OCI-LY3 (cell line): ENCODE data around the gene JARID2.

Experiments
- H2AFZ ChIP-seq: fragments of 200-600, 300-600 bp; shearing (Covaris generic); 2 replicates; pipeline ENCODE4 v1.6.0; 2014; ENCODE audit warnings: antibody characterized with exemption, low read depth, low read length
- H3K27ac ChIP-seq: fragments of 200-600, 300-600 bp; sonication (generic); 2 replicates; pipeline ENCODE4 v1.5.1; 2014; ENCODE audit warnings: mild to moderate bottlenecking, low read length, moderate library complexity, mixed read lengths
- H3K27me3 ChIP-seq: fragments of 200-600, 300-600 bp; sonication (generic); 2 replicates; pipeline ENCODE4 v1.6.1; 2014; ENCODE audit warnings: low read depth, low read length, mixed read lengths
- H3K36me3 ChIP-seq: fragments of 200-600, 300-600 bp; sonication (generic); replicated peaks from 2 replicates; pipeline ENCODE3; 2014; ENCODE audit warnings: low read depth, low read length, mixed read lengths
- H3K4me1 ChIP-seq: fragments of 300-600, 200-600 bp; sonication (generic); 2 replicates; pipeline ENCODE4 v1.6.1; 2014; ENCODE audit warnings: low read length, mixed read lengths
- H3K4me2 ChIP-seq: fragments of 200-600, 300-600 bp; sonication (generic); 2 replicates; pipeline ENCODE4 v1.6.1; 2014; ENCODE audit warnings: low read length, mixed read lengths
- H3K4me3 ChIP-seq: fragments of 300-600, 200-600 bp; sonication (generic); 2 replicates; pipeline ENCODE4 v1.5.1; 2014; ENCODE audit warnings: antibody characterized with exemption, mild to moderate bottlenecking, low read length, moderate library complexity
- H3K79me2 ChIP-seq: fragments of 300-600, 200-600 bp; shearing (Covaris generic); 2 replicates; pipeline ENCODE4 v1.6.1; 2014; ENCODE audit warnings: mild to moderate bottlenecking, low read length, mixed read lengths
- H3K9ac ChIP-seq: fragments of 300-600, 200-600 bp; shearing (Covaris generic); 2 replicates; pipeline ENCODE4 v1.6.0; 2014; ENCODE audit warnings: mild to moderate bottlenecking, low read length, moderate library complexity
- H3K9me3 ChIP-seq: fragments of 200-600, 300-600 bp; shearing (Covaris generic); 2 replicates; pipeline ENCODE4 v1.6.1; 2014; ENCODE audit warnings: low read length, mixed read lengths; ENCODE audit not compliant: insufficient read depth
- H4K20me1 ChIP-seq: fragments of 200-600, 300-600 bp; sonication (generic); 2 replicates; pipeline ENCODE4 v1.6.1; 2016; ENCODE audit warnings: low read length, mixed read lengths; ENCODE audit not compliant: insufficient read depth
- EZH2phosphoT487 ChIP-seq: fragments of 200-600 bp; shearing (Covaris generic); IDR thresholded peaks from 2 replicates; pipeline ENCODE4 v1.6.1; 2018; ENCODE audit warnings: antibody characterized with exemption, mixed run types, low read depth
- TF ChIP-seq, protein P1 (sequence below): fragments of 200-600, 300-600 bp; sonication (generic); IDR thresholded peaks from 2 replicates; pipeline ENCODE4 v1.5.1; 2014; ENCODE audit warnings: antibody characterized with exemption, low read length, low read depth

JARID2 gene

DNA sequence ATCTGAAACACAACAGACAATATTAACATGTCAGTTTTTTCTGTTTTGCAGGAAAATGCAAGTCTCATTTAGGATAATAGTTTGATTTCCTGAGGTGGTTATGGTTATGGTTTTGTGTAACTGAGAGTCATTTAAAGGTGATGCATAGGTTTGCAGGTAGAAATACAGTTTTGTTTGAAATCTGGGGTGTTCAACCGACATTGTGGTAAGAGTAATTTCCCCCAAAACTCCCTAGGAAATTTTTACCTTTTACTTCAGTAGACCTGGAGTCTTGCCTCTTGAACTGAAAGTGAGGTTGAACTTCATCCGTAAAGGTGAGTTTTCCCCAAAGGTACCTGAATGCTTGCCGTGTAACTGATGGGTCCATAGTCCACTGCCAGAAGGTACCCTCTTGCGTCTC, 71.4 kb downstream of the JARID2 start:
- no peak for TF ChIP-seq EZH2phosphoT487
- TF ChIP-seq, protein P1, sequence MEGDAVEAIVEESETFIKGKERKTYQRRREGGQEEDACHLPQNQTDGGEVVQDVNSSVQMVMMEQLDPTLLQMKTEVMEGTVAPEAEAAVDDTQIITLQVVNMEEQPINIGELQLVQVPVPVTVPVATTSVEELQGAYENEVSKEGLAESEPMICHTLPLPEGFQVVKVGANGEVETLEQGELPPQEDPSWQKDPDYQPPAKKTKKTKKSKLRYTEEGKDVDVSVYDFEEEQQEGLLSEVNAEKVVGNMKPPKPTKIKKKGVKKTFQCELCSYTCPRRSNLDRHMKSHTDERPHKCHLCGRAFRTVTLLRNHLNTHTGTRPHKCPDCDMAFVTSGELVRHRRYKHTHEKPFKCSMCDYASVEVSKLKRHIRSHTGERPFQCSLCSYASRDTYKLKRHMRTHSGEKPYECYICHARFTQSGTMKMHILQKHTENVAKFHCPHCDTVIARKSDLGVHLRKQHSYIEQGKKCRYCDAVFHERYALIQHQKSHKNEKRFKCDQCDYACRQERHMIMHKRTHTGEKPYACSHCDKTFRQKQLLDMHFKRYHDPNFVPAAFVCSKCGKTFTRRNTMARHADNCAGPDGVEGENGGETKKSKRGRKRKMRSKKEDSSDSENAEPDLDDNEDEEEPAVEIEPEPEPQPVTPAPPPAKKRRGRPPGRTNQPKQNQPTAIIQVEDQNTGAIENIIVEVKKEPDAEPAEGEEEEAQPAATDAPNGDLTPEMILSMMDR: no peak
- H3K9me3 ChIP-seq: no peaks in the 10 kb centered on the region
- no peak overlapping the region for H3K27ac ChIP-seq
- H3K9ac ChIP-seq: no peak overlapping the region
- peaks cover 91% of the 10 kb centered on the region for H3K4me1 ChIP-seq
- H3K4me3 ChIP-seq: no peak overlapping the region
- peaks cover 98% of the 10 kb centered on the region for H3K79me2 ChIP-seq
- no peak overlapping the region for H2AFZ ChIP-seq
- no peaks in the 10 kb centered on the region for H3K36me3 ChIP-seq
- peak overlapping the region; percentile 41 for H3K4me2 ChIP-seq
- peaks cover 78% of the 10 kb centered on the region for H4K20me1 ChIP-seq
- no peaks in the 10 kb centered on the region for H3K27me3 ChIP-seq

DNA sequence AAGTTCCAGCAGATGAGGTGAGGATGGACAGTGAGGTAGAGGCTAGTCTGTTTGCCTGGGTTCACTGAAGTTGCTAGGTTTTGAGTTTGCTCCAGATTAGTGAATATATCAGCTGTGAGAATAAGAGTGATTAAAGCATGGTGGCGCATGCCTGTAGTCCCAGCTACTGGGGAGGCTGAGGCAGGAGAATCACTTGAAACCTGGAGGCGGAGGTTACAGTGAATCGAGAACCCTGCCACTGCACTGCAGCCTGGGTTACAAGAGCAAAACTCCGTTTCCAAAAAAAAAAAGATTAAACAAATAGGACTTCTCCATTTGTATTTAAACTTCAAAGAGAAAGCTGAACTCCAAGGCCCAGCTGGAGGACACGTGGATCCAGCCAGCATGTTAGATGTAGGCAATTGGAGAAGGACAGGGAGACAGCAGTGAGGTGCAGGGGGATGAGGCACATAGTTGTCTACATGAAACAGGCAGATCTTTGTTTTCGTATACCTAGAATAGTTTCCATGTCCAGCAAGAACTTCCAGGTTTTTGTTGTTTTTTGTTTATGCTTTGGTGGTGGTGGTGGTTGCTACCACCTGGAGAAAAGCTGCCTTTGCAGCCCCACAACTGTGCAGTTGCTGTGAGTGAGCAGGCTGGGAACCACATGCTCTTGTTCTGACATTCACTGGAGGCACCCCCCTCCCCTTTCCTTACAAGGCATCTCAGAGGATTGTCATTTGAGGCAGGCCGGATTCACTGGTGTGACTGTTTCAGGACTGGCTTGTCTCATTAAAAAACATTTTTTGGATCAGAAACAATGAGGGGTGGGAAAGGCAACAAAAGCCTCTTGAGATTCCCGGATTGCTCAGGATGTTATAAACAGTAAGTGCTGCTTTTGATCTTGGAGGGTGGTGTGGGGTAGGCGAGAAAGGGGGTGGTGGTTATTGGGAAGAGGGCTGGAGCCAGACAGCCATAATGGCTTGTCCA, 72.3 kb downstream of the JARID2 start:
- H3K27me3 ChIP-seq: no peaks in the 10 kb centered on the region
- H3K4me2 ChIP-seq: no peak overlapping the region
- no peak overlapping the region for H3K27ac ChIP-seq
- H3K36me3 ChIP-seq: no peaks in the 10 kb centered on the region
- H3K4me1 ChIP-seq: peaks cover 81% of the 10 kb centered on the region
- peaks cover 98% of the 10 kb centered on the region for H3K79me2 ChIP-seq
- no peak overlapping the region for H3K9ac ChIP-seq
- no peak for TF ChIP-seq EZH2phosphoT487
- TF ChIP-seq, protein P1: no peak
- H4K20me1 ChIP-seq: peaks cover 68% of the 10 kb centered on the region
- H3K4me3 ChIP-seq: no peak overlapping the region
- no peak overlapping the region for H2AFZ ChIP-seq
- H3K9me3 ChIP-seq: no peaks in the 10 kb centered on the region

DNA sequence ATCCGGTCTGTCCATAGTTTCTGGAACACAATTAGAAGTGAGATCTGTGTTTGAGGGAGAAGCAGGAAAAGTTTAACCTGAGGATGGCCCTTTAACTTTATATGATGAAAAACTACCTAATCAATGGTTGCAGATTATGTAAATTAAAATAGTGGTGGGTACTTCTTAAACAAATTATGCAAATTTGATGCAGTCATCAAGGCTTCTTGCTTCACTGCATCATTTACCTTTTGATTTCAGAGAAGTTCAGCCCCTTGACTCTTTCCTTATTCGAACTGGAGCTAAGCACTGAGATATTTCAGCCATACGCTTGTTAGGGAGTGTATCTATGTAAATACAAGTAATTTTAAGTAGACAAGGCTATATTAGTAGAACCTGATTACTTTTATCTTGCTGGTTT, 73.8 kb downstream of the JARID2 start:
- H3K27me3 ChIP-seq: no peaks in the 10 kb centered on the region
- peaks cover 54% of the 10 kb centered on the region for H4K20me1 ChIP-seq
- no peak overlapping the region for H3K4me3 ChIP-seq
- no peaks in the 10 kb centered on the region for H3K9me3 ChIP-seq
- no peak overlapping the region for H3K4me2 ChIP-seq
- peaks cover 4% of the 10 kb centered on the region for H3K36me3 ChIP-seq
- no peak overlapping the region for H3K9ac ChIP-seq
- no peak overlapping the region for H2AFZ ChIP-seq
- no peak overlapping the region for H3K27ac ChIP-seq
- peaks cover 96% of the 10 kb centered on the region for H3K79me2 ChIP-seq
- peaks cover 70% of the 10 kb centered on the region for H3K4me1 ChIP-seq
- TF ChIP-seq EZH2phosphoT487: no peak
- TF ChIP-seq, protein P1: no peak

DNA sequence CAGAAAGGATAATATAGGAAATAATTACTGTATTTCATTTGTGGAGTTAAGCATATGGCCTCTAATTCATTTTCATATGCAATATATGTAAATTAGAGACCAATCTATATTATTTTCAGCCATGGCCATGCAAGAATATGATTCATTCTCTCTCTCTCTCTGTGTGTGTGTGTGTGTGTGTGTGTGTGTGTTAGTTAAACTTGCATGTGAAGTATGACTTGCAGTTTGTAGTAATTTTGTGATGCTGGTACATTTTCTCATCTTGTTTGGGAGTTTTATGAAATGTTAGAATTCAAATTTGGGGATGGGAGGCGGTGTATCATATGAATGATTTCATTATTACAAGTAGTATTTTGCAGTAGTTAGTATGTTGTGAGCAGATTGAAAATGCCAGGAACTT, 74.8 kb downstream of the JARID2 start:
- Histone ChIP-seq H3K4me2 (no peak overlapping the region), H3K27ac (no peak overlapping the region), H2AFZ (no peak overlapping the region), H4K20me1 (peaks cover 47% of the 10 kb centered on the region), H3K27me3 (no peaks in the 10 kb centered on the region), H3K9ac (no peak overlapping the region), H3K4me1 (peaks cover 70% of the 10 kb centered on the region), H3K9me3 (no peaks in the 10 kb centered on the region), H3K79me2 (peaks cover 95% of the 10 kb centered on the region), H3K4me3 (no peak overlapping the region), H3K36me3 (peaks cover 4% of the 10 kb centered on the region)
- TF ChIP-seq, protein P1: no peak
- TF ChIP-seq EZH2phosphoT487: no peak
